GM20431 (cell line): ENCODE results near the gene EPHA6.

ENCODE experiments used
- in situ Hi-C: fragments of 300-500 bp; cut with MseI, MboI; formaldehyde crosslinking; loops from one replicate; pipeline ENCODE4 v1.15.0; 2020; ENCODE audit warnings: low sequenced_read_pairs; ENCODE audit not compliant: unreplicated experiment

The EPHA6 gene

DNA sequence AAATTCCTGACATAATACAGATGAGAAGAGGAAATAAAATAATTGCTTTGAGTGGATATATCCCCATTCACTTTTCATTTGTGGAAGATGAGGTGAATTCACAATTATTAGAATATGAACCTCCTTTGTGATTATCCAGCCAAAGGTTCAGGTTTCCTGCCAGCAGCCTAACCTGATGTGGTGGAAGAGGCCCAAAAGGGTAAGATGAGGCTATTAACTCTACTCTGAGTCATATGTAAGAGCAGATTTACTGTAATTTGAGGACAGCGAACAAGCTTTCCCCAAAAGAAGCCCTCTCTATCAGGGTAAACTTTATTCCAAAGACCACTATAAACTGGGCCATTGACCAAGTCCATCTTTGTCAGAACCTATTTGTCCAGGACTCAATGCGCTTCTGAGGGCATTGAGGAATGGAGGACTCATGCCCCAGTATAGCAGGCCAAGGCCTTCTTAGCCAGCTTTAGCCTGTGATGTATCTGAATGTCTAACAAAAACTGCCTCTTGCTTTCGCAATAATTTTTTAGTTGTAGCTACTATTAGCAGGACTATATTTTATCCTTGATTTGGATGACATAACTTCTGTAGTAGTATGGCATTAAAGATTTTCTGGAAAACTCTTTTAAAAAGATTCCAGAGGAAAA lies 859.1 kb downstream of the EPHA6 start:
- in situ Hi-C loops: no loop called here

DNA sequence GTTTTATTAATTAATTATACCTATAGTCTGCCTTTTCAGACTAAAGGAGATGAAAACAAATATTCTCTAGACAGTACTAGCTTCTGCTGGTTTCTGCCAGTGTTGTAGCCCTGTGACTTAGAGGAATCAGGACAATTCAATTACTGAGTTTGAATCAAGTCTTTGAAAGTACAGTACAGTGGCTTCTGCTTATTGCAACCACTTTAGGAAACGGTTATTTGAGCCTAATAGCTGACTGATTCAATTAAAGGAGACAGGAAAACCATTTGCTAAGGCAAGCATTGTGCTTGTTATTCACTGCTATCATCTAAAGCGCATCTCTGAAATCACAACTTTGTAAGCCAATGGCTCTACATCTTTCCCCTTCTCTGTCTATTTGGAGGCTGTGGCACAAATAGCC lies 860.1 kb downstream of the EPHA6 start:
- in situ Hi-C loops: no loop called here

DNA sequence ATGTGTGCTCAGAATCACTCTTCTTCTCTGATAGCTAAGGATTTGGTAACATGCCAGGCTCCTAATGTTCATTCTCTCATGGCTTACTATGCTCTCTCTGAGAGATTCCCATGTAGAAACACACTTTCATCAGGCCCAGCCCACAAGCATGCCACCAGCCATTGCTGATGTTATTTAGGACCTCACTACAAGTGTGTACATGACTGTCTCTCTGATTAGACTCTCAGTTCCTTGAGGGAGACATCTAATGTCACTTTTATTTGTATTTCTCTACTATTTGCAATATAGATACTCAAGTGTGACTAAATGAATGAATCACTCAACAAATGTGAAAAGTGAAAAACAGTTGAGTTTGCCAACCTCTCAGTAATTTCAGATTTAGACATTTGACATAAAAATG lies 865.8 kb downstream of the EPHA6 start:
- in situ Hi-C loops: no loop called here

DNA sequence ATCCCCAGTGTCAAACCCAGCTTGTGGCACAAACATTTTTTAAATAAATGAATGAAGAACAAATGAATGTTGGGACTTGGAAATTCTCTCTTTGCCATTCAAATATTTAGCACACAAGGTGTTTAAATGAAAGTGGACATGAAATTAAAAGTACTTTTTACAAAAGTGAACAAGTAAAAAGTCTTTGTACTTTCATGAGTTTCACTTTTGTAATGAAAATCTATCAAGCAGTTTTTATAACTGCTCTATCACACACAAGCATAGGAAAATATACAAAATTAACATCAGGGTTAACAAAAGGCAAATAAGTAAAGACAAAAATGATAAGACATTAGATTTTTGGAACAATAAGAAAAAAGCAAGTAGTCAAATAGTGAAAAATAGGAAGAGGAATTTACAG lies 866.3 kb downstream of the EPHA6 start:
- in situ Hi-C loops: no loop called here

DNA sequence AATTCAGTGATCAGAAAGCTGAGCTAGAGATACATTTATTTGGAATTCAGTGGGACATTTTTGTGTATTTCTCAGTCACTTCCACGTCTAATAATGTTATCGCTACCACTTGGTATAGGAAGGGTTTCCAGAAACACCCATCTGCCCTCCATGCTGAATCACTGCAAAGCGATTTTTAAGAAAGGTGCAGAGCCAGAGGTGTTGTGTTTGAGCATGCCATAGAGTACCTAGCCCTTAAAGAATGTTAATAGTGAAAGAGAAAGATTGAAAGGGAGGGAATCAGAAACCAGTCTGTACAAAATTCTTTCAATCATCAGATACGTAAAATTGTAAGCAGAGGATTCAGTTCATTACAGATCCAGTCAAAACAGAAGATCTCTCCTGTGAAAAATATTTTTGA lies 870.1 kb downstream of the EPHA6 start:
- in situ Hi-C loops: no loop called here

DNA sequence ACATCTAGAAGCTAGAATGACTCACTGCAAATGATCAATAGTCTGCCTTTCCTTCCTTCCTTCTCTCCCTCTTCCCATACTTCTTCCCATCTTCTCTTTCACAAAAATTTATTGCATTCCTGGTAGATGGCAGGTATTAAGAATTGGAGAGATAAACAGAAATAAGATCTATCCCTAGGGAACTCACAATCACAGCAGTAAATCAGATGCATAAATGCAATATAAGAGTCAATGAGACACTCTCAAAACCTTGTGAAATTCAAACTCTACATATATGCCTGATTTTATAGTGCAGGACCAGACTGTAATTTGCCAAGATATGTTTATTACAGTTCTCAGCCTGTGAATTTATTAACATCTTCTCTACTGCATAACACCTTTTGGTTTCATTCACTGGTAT lies 871.9 kb downstream of the EPHA6 start:
- in situ Hi-C loops: no loop called here

DNA sequence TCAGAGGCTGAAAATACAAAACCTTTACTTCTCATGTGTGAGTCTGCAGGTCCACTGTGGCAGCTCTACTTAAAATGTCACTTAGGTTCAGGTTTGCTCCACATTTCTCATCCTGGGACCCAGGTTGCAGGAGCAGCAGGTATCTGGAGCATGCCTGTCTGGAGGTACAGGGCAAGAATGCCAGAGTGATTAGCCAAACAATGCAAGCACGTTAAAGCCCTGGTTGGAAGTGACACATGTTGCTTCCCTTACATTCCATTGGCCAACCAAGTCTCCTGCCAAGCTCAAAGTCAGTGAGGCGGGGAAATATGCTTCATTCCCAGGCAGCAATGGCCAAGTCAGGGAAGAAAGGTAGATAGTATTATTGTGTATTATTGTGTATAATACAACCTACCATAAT lies 873.3 kb downstream of the EPHA6 start:
- in situ Hi-C loops: no loop called here

DNA sequence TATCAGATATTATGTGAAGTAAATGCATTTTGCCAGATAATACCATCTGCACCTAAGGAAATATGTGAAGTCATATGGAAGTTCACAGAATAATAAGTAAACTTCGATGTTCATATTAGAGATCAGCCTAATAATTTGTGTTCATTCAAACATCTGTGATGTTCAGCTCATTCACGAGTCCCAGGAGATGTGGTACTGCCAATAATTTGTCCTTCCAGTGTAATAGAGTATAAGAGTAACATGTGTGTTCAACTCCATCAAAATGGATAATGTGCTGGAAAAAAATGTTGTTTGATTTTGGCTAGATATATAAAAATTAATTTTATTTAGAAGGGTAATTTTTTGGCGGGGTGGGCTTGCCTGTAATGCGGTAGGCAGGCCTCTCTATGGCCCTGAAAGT lies 874.7 kb downstream of the EPHA6 start:
- in situ Hi-C loops: no loop called here

DNA sequence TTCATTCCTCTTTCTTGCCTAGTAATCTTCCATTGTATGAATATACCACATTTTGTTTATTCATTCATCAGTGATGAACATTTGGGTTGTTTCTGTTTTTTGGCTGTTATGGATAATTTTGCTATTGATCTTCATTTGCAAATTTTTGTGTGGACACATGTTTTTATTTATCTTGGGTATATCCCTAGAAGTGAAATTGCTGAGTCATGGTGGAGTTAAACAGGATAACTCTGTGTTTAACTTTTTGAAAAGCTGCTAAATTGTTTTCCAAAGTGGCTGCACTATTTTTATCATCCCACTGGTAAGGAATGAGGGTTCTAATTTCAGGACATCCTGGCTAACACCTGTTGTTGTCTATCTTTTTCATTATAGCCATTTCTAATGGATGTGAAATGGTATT lies 875.6 kb downstream of the EPHA6 start:
- in situ Hi-C loops: no loop called here

DNA sequence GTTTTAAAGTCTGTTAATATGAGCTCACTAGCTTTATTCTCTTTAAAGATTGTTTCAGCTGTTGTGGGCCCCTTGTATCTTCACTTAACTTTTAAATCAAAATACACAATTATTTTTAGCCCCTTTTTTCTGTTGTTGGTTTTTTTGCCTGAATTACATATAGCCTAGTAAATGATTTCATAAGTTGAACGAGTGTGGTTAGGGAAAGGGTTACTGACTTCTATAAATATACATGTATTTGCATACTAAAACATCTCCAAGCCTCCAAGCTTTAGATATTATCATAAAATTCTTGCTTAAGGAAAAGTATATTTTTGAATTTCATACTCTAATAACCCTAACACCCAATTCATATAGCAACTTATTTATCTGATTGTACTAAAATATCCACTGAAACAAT lies 877.0 kb downstream of the EPHA6 start:
- in situ Hi-C loops: no loop called here

DNA sequence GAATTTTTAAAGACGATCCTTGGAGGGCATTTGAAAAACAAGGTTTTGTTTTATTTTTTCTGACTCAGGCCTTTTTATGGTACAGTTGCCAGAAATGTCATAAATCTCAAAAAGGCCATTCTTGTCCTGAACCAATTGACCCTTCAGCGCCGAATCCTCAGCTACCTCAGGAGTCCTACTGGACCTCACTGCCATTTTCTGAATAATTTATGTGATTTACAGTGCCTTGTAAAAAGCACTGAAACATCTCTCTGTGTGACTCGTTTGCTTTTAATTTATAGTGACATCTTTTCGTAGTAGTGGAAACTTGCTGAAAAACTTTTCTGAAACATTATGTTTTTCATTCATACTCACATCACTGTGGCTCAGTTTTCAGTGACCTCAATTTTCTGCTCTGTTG lies 878.0 kb downstream of the EPHA6 start:
- in situ Hi-C loops: no loop called here

DNA sequence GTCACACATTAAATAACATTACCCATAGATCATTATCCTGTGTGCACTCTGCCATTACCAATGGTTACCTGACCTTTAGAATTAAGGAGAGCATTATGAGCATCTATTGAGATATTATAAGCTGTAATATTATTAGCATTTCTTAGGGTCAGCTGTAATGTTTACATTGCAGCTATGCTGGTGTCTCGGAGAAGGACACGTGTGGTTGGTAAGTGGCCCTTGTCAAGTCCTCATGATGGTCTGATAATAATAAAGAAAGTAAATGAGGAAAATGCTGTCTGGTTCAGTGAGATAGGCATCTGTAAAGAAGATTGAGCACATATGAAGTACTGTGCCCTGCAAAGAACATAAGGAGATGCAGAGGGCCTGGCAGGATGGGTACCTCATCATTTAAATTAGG lies 878.4 kb downstream of the EPHA6 start:
- in situ Hi-C loops: no loop called here

DNA sequence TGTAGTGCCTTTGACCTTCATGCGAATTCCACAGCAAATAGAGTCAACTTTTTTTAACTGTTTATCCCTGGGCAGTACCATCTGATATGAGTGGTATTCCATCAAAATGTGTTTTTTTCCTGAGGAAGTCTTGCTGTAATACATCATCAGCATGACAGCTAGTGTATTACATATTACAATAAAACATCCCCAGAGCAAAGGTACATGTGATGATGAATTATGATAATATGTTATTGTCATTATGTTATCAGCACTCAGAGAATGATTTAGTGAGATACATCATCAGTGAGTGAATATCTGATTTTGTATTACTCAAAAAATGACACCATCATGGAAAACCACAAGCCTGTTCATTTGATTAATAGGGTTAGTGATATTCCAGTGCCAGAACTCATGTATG lies 880.5 kb downstream of the EPHA6 start:
- in situ Hi-C loops: no loop called here

DNA sequence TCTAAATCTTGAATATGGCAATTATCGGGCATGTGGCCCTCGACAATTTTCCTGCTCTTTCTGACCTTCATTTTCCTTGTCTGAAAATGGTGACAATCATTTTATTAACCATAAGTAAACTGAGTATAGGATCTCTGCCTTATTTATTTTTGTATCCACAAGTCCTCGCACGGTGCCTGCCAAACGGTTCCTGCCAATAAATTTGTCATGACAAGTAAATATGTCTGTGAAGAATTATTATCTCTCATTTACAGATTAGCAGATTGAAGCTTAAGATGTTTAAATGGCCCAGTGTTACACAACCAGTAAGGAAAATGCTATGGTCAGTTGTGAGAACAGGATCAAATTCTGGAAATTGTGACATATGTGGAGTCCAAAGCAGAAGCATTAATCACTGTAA lies 884.3 kb downstream of the EPHA6 start:
- in situ Hi-C loops: no loop called here

DNA sequence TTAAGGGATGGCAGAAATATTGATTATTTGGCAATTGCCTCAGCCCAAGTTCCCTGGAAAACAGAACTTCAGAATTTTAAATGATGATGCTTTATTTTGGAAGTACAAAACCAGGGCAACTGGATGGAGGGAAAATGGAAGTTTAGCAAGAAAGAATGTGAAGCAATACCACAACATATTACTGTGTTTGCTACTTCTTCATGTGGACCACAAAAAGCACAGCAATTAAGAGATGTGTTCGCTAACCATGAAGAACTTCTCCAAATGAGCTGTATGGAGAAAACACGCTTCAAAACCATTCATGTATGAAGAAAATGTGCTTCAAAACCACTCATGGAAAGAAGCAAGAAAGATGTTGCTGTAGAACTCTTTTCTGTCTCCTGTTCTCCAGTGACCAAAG lies 885.5 kb downstream of the EPHA6 start:
- in situ Hi-C loops: no loop called here

DNA sequence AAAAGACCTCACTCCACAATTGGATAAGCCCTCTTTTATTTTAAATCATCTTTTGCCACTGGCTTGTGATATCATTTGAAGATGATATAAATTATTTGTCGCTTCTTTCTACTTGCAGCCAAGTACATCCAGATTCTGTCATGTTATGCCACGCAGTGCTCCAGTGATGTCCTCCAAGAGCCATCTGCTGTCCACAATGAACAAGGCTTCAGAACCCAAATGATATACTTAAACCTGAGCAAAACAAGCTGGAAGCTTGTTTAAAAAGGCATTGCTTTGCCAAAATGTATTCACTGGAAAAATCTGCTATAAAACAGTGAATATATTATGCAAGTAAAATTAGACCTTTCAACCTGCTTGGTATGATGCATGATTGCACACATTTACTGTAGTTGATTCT lies 891.4 kb downstream of the EPHA6 start:
- in situ Hi-C loops: no loop called here

DNA sequence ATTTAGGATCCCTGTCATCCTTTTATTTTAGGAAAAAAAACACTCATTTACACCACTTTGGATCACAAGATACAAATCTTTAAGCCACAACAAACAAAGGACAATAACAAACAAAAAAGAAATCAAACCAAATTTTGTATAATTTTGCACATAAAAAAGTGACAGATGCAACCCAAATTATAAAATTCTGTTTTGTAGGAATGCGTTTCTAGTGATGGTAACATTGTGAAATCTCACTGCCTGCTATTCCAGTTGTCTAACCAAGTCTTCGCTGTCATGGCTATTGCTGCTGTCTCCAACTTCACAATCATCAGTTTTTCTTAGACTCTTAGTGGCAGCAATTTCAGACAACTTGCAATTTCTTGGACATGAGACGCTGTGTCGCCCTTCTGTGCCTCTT lies 891.8 kb downstream of the EPHA6 start:
- in situ Hi-C loops: no loop called here

DNA sequence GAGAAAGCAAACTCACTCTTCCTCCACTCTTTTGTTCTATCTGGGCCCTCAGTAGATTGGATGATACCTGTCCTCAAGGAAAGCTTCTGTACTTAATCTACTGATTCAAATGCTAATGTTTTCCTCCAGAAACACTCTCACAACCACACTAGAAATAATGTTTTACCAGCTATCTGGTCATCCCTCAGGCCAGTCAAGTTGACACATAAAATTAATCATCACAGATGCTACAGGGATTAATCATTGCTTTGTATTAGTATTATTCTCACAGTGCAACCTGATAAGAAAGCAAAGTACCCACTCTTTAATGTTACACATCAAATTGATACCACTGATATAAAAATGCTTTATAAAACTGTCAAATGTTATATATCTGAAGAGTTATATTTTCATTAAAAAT lies 897.3 kb downstream of the EPHA6 start:
- in situ Hi-C loops: no loop called here

DNA sequence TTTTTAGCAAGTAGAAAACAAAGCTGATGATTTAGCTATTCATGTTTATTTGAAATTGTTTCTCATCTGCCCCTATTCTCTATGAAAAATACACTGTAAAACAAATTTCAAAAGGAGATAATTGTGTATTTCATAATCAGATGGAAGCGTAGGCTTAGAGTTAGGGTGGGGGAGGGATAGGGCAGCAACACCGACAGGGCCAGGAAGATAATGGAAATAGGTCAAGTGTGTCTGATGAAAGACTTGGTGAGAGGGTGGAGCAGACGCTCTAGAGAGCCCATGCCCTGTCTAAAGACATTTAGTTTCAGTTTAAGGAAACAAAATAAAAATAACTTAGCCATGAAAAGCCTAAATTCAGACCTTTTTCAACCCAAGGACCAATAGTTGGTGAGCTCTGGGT lies 898.5 kb downstream of the EPHA6 start:
- in situ Hi-C loops: no loop called here

DNA sequence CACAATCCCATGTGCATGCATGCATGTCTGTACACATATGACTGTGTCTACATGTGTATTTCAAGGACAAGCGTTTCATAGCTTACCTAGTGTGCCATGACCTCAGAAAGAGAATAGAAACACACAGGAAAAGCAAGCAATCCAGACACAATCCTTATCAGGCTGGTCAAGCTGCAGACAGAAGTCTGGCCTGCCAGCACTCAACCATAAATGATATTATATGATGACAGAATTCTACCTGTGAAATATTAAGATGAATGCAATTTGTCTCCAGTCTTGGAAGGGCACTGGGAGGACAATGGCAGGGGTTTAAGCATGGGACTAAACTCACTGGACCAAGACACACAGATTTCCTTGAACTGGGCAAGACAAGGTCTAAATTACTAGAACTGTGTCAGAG lies 899.2 kb downstream of the EPHA6 start:
- in situ Hi-C loops: no loop called here

DNA sequence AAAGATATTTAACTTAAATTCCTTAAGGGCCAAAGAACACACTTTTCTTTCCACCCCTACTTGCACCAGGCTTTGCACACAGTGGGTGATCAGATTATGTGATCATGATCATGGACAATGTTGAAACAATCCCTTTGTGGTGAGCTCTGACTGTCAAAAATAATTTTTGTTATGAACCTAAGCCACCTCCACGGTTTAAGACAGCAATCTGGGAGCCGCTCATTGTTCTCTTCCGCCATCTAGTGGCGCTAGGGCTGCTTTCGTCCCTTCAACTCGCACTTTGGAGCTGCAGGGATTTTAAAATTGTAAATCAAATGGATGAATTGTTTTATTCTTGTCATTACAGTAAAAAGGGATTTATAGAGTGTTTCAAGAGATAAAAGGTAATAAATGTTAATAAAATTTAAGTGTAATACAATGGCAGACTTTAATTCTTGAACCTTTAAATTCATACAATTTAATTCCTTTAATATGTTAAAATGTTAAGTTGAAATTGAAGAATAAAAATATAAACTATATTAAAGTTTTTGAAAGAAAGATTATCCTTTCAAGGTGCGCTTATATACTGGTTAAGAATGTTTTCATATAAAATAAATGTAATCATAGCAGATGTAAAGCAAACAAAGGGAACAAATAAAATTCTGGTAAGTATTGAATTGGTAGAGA lies 904.9 kb downstream of the EPHA6 start:
- in situ Hi-C loops: no loop called here

DNA sequence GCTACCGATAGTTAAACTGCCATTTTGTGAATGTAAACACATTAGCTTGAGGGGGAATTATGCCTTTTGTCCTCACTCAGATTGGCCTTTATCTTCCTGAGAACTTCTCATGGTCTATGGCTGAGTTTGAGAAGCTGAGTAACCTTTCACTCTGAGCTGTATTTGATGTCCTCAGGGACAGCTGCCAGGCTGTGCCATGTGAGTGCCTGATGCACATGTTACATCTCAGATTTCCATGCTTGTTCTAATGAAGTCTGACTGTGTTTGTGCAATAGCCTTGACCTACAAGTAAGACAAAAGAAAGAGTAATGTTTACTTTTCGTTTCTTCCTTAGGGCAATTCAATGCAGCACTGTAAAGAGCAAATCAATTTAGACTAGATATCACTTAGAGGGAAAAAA lies 906.0 kb downstream of the EPHA6 start:
- in situ Hi-C loops: no loop called here
